HepG2 (cell line): ENCODE results near the gene DCTN1.

Source experiments
- BRCA1 ChIP-seq: sonication (generic); formaldehyde crosslinking; IDR thresholded peaks from 2 replicates; pipeline ENCODE4 v1.4.0; 2020; ENCODE audit warnings: missing genetic modification reagents
- TAF1 ChIP-seq: sonication (generic); formaldehyde crosslinking; IDR thresholded peaks from 2 replicates; pipeline ENCODE4 v1.4.0; 2020; ENCODE audit warnings: missing genetic modification reagents
- ZNF792 ChIP-seq: IDR thresholded peaks from 2 replicates; pipeline ENCODE4 v1.6.1; 2016

DNA sequence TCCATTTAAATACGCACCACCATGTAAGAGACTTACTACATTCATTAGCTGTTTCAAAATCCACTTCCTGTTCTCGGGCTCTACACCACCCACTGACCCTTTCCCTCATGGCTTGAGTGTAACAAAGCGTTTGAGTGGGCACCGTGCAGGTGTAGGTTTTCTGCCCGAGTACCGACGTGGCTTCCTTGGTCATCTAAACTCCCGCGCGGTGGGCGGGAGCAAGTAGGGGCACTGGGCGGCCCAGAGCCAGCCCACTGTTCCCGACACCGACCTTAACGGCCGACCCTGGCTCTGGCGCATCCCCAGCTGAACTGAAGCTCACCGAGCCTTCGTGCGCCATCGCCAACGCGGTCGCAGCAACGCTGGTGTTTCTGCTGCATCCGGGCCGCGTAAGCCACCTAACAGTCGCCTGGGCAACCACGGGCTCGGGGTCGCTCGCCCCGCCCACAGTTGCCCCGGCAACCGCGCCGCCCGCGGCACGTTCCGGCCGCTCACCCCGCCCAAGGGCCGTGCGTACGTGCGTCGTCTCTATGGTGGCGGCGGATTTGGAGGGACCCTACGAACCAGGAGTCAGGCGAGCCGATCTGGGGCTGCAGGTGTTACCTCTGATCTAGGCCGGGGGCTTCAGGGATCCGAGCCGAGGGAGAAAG, 41.2 kb upstream of the DCTN1 start, which contains the start of the genes C2orf81 and WDR54:
- TF ChIP-seq ZNF792 (CRISPR knock-in tag): 0 out of 2 replicates have a peak, but pooled peaks have one; percentile 23
- peak; percentile 33; the same call in 1 of the 2 replicates for TF ChIP-seq TAF1 (CRISPR knock-in tag)
- TF ChIP-seq BRCA1: no peak
